Stimulated activated CD4-positive, alpha-beta T cell treated with anti-CD3 and anti-CD28 coated beads, Interleukin-1b, Interleukin-23, amount 100 ng/mL, for 4 hours (primary cell): ENCODE results near the gene CXADR.
"Not testable (repeated sequence)": the region's sequence is repeated elsewhere in the genome, so short reads cannot be mapped to it uniquely, and the experiment has no call there.

ENCODE experiments used
- DNase-seq, 2 donors: peaks; one replicate each; pipeline ENCODE4 v3.0.0-alpha.2; 2020; ENCODE audit warnings: low read depth in 2 of 2

CXADR gene

GRCh38 chr21:17501107-17502006, 11.5 kb upstream of the CXADR start:
- DNase-seq = no peak

- not testable (repeated sequence) for DNase-seq
These were observed 9.9 kb upstream of the CXADR start for GRCh38 chr21:17502985-17503384.

- DNase-seq = no peak
These were observed 5.9 kb upstream of the CXADR start for GRCh38 chr21:17506951-17507350.

GRCh38 chr21:17507591-17507990, 5.3 kb upstream of the CXADR start:
- no peak for DNase-seq

GRCh38 chr21:17513214-17514123, 626 bp downstream of the CXADR start:
- peak; percentile 8 to 23 for DNase-seq

- DNase-seq = no peak
These were observed 1.4 kb downstream of the CXADR start for GRCh38 chr21:17514124-17514845.

- DNase-seq = not testable (repeated sequence)
These were observed 4.2 kb downstream of the CXADR start for GRCh38 chr21:17517008-17517407.

- no peak for DNase-seq
These were observed 6.4 kb downstream of the CXADR start for GRCh38 chr21:17519208-17519738.

- no peak for DNase-seq
These were observed 7.2 kb downstream of the CXADR start for GRCh38 chr21:17519965-17520609.

- no peak for DNase-seq
These were observed 10.2 kb downstream of the CXADR start for GRCh38 chr21:17523007-17523451.

- DNase-seq = not testable (repeated sequence)
These were observed 11.2 kb downstream of the CXADR start for GRCh38 chr21:17523979-17524494.

GRCh38 chr21:17524635-17525034, 11.8 kb downstream of the CXADR start:
- no peak for DNase-seq

- no peak for DNase-seq
These were observed 13.9 kb downstream of the CXADR start for GRCh38 chr21:17526776-17527175.

- no peak for DNase-seq
These were observed 14.4 kb downstream of the CXADR start for GRCh38 chr21:17527240-17527639.

GRCh38 chr21:17527711-17528110, 14.9 kb downstream of the CXADR start:
- DNase-seq = no peak

GRCh38 chr21:17529648-17530047, 16.8 kb downstream of the CXADR start:
- no peak for DNase-seq

GRCh38 chr21:17532292-17532691, 19.4 kb downstream of the CXADR start:
- DNase-seq = no peak

GRCh38 chr21:17536381-17536780, 23.5 kb downstream of the CXADR start:
- DNase-seq = no peak

GRCh38 chr21:17537299-17537698, 24.5 kb downstream of the CXADR start:
- DNase-seq = no peak

- DNase-seq = no peak
These were observed 25.7 kb downstream of the CXADR start for GRCh38 chr21:17538576-17538975.

- no peak for DNase-seq
These were observed 26.5 kb downstream of the CXADR start for GRCh38 chr21:17539323-17539722.
